Endothelial cell of umbilical vein (primary cell): ENCODE measurements around the gene SUMF1. TPM values are rescaled to one million over a fixed set of nuclear protein-coding genes. Genes with fewer than 3 reads are reported as not detected.

ENCODE experiments used
- BruUV-seq: library from RNA; stranded (reverse); fragments of 400-500 nt; replicated peaks from 2 replicates; lab custom pipeline; 2021; lab: Mats Ljungman, UMichigan
- CTCF ChIA-PET: fragments of 300-600, 350-600 bp; sonication (Branson Sonifier 250); formaldehyde crosslinking; loops from one replicate; lab custom pipeline; 2021; ENCODE audit warnings: antibody characterized with exemption, inconsistent platforms; lab: Charles Lee
- POLR2A ChIA-PET: fragments of 300-600, 350-600 bp; sonication (Branson Sonifier 250); formaldehyde crosslinking; loops from one replicate; lab custom pipeline; 2021; ENCODE audit warnings: antibody characterized with exemption, inconsistent platforms; lab: Charles Lee
- DNase-seq: peaks from one replicate; pipeline ENCODE4 v3.0.0-alpha.2; 2011; ENCODE audit warnings: low read depth, low spot score
- FAIRE-seq: peaks from 2 replicates; lab custom pipeline; 2011; peaks lifted over from hg19 to GRCh38; lab: Jason Lieb, UNC
- H2AFZ ChIP-seq: 2 replicates; pipeline ENCODE4 v1.6.0; 2012; ENCODE audit warnings: low read depth, low read length, control low read depth, inconsistent platforms
- H3K27ac ChIP-seq: 2 replicates; pipeline ENCODE4 v1.5.1; 2011; ENCODE audit warnings: low read depth, mild to moderate bottlenecking, control low read depth, low read length, moderate library complexity; ENCODE audit not compliant: insufficient read depth
- H3K27me3 ChIP-seq, 2 experiments: 2 replicates each; pipeline versions ENCODE4 v1.6.0 to v1.6.1; 2011; ENCODE audit warnings: low read length in 2 of 2, mixed read lengths in 1 of 2; ENCODE audit not compliant: control insufficient read depth in 2 of 2, insufficient read depth in 2 of 2
- H3K36me3 ChIP-seq, 2 experiments: 2 replicates in 1 of 2; 3 replicates in 1 of 2; pipeline ENCODE4 v1.5.1; 2011; ENCODE audit warnings: low read length in 2 of 2, mild to moderate bottlenecking in 1 of 2, moderate library complexity in 1 of 2; ENCODE audit not compliant: control insufficient read depth in 2 of 2, insufficient read depth in 2 of 2; ENCODE audit errors: extremely low read depth in 1 of 2
- H3K4me1 ChIP-seq: 3 replicates; pipeline ENCODE4 v1.5.1; 2011; ENCODE audit warnings: mild to moderate bottlenecking, low read length; ENCODE audit not compliant: control insufficient read depth, insufficient read depth; ENCODE audit errors: extremely low read depth
- H3K4me2 ChIP-seq: 2 replicates; pipeline ENCODE4 v1.6.1; 2011; ENCODE audit warnings: low read length, control low read depth, mixed read lengths; ENCODE audit not compliant: insufficient read depth
- H3K4me3 ChIP-seq, 3 experiments: fragments of 200-600 bp in 1 of 3; sonication (generic), shearing (Covaris generic) in 1 of 3; replicated peaks in 1 of 3; 2 replicates each; pipeline ENCODE4 v1.5.1; 2011 to 2016; ENCODE audit warnings: control low read depth in 3 of 3, low read length in 3 of 3, mild to moderate bottlenecking in 2 of 3, inconsistent platforms in 1 of 3, low read depth in 1 of 3, moderate library complexity in 1 of 3; ENCODE audit not compliant: insufficient read depth in 1 of 3
- H3K79me2 ChIP-seq: 2 replicates; pipeline ENCODE4 v1.6.0; 2012; ENCODE audit warnings: low read length, inconsistent platforms; ENCODE audit not compliant: control insufficient read depth, insufficient read depth
- H3K9ac ChIP-seq: replicated peaks from 2 replicates; pipeline ENCODE3; 2011; ENCODE audit warnings: low read length, control low read depth; ENCODE audit not compliant: insufficient read depth; ENCODE audit errors: extremely low read depth
- H3K9me1 ChIP-seq: replicated peaks from 3 replicates; pipeline ENCODE4 v1.6.0; 2011; ENCODE audit warnings: mild to moderate bottlenecking, low read length; ENCODE audit not compliant: control insufficient read depth, insufficient read depth; ENCODE audit errors: extremely low read depth
- H3K9me3 ChIP-seq: replicated peaks from 2 replicates; pipeline ENCODE4 v1.5.1; 2012; ENCODE audit warnings: low read length, inconsistent platforms; ENCODE audit not compliant: control insufficient read depth, insufficient read depth
- H4K20me1 ChIP-seq: replicated peaks from 2 replicates; pipeline ENCODE3; 2011; ENCODE audit warnings: mild to moderate bottlenecking, low read length; ENCODE audit not compliant: control insufficient read depth, insufficient read depth; ENCODE audit errors: extremely low read depth
- EZH2 ChIP-seq: IDR thresholded peaks from 2 replicates; pipeline ENCODE4 v1.6.1; 2012; ENCODE audit warnings: borderline replicate concordance, low read depth, mild to moderate bottlenecking, moderate library complexity, low read length, inconsistent platforms; ENCODE audit not compliant: severe bottlenecking
- FOS ChIP-seq: IDR thresholded peaks from 2 replicates; pipeline ENCODE4 v1.6.1; 2011; ENCODE audit warnings: mild to moderate bottlenecking, low read length, moderate library complexity, borderline replicate concordance; ENCODE audit not compliant: insufficient read depth
- GATA2 ChIP-seq: IDR thresholded peaks from 2 replicates; pipeline ENCODE4 v1.7.0; 2011; ENCODE audit warnings: low read depth, mild to moderate bottlenecking, moderate library complexity, mixed read lengths, low read length; ENCODE audit not compliant: insufficient read length, insufficient read depth
- JUN ChIP-seq: IDR thresholded peaks from 2 replicates; pipeline ENCODE4 v1.6.1; 2011; ENCODE audit warnings: borderline replicate concordance, low read depth; ENCODE audit not compliant: insufficient read length, insufficient read depth
- MYC ChIP-seq: IDR thresholded peaks from one replicate; pipeline ENCODE4 v1.6.1; 2011; ENCODE audit warnings: mild to moderate bottlenecking, low read depth, low read length
- POLR2A ChIP-seq: IDR thresholded peaks from 2 replicates; pipeline ENCODE4 v1.6.1; 2012; ENCODE audit warnings: low read depth, mild to moderate bottlenecking, control low read depth, low read length
- POLR2AphosphoS5 ChIP-seq: IDR thresholded peaks from 2 replicates; pipeline ENCODE4 v1.6.1; 2012; ENCODE audit warnings: low read depth, mild to moderate bottlenecking, control low read depth, low read length, moderate library complexity; ENCODE audit not compliant: insufficient read depth
- dilution Hi-C: fragments of 300-500 bp; cut with MboI; formaldehyde crosslinking; loops from one replicate; pipeline ENCODE4 v1.15.0; 2019; ENCODE audit warnings: low sequenced_read_pairs; ENCODE audit not compliant: extremely low pct_ligation_motif_present
- intact Hi-C: fragments of 100-400 bp; cut with micrococcal nuclease; formaldehyde crosslinking; loops from one replicate; pipeline ENCODE4 v1.10.0; 2022
- polyA plus RNA-seq, 4 experiments: library from polyadenylated mRNA; depleted of rRNA in 3 of 4; stranded (reverse) in 3 of 4; unstranded in 1 of 4; fragments of >200 nt; gene quantifications; 2 replicates each; pipeline versions ENCODE4 v1.2.1 to v1.2.3, GENCODE V29; 2011 to 2012; ENCODE audit warnings: missing spikeins in 1 of 4
- total RNA-seq: library from RNA; stranded (reverse); gene quantifications from 2 replicates; pipeline ENCODE4 v1.2.3, GENCODE V29; 2021
- TF ChIP-seq, protein P1 (sequence below), 2 donors: IDR thresholded peaks; 1 replicate in 1 of 2; 2 replicates in 1 of 2; pipeline ENCODE4 v1.5.1; 2011; ENCODE audit warnings: low read length in 2 of 2, mild to moderate bottlenecking in 2 of 2, moderate library complexity in 2 of 2, control low read depth in 1 of 2, inconsistent platforms in 1 of 2, low read depth in 1 of 2; ENCODE audit not compliant: insufficient read depth in 1 of 2; ENCODE audit errors: extremely low read depth in 1 of 2
- TF ChIP-seq, protein P2 (sequence below): IDR thresholded peaks from 2 replicates; pipeline ENCODE4 v1.6.1; 2011; ENCODE audit not compliant: insufficient read depth, insufficient read length

The SUMF1 gene
- total and polyA plus RNA-seq, 2 donors (not counting 3 experiments of a cell fraction or from before 2014, with no cell fraction given): 31.5 to 46.8 TPM

DNA sequence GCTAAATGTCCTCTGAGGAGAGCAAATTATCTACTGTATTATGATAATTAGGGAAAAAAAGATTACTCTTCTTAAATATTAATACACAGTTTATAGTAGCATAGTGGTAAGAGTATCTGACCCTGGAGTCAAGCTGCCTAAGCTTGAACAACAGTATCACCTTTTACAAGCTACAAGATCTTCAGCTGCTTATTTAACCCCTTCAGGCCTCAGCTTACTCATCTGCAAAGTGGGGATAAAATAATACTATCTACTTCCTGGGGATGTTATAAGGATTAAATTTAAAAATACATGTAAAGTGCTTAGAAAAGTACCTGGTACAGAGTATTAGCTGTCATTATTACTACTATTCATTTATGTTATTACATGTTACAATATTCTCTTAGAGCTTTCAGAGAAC, 42.0 kb downstream of the SUMF1 start:
- Histone ChIP-seq H3K79me2 (no peaks in the 10 kb centered on the region), H3K4me3 (no peak overlapping the region), H3K9me3 (no peaks in the 10 kb centered on the region), H4K20me1 (no peaks in the 10 kb centered on the region), H2AFZ (no peak overlapping the region), H3K27me3 (no peaks in the 10 kb centered on the region), H3K9ac (no peak overlapping the region), H3K27ac (no peak overlapping the region), H3K4me2 (no peak overlapping the region), H3K9me1 (no peaks in the 10 kb centered on the region), H3K36me3 (no peaks in the 10 kb centered on the region), H3K4me1 (no peaks in the 10 kb centered on the region)
- FAIRE-seq: no peak
- intact Hi-C loops (no loop called here), dilution Hi-C loops (no loop called here)
- ChIA-PET POLR2A (no interaction called here), CTCF (interaction anchor here (0.9 kb wide), 1 partner anchor 11 kb away, joined by 3 read pairs; no protein-coding TSS in a partner anchor)
- no peak for TF ChIP-seq GATA2
- TF ChIP-seq MYC: no peak
- TF ChIP-seq, protein P1, sequence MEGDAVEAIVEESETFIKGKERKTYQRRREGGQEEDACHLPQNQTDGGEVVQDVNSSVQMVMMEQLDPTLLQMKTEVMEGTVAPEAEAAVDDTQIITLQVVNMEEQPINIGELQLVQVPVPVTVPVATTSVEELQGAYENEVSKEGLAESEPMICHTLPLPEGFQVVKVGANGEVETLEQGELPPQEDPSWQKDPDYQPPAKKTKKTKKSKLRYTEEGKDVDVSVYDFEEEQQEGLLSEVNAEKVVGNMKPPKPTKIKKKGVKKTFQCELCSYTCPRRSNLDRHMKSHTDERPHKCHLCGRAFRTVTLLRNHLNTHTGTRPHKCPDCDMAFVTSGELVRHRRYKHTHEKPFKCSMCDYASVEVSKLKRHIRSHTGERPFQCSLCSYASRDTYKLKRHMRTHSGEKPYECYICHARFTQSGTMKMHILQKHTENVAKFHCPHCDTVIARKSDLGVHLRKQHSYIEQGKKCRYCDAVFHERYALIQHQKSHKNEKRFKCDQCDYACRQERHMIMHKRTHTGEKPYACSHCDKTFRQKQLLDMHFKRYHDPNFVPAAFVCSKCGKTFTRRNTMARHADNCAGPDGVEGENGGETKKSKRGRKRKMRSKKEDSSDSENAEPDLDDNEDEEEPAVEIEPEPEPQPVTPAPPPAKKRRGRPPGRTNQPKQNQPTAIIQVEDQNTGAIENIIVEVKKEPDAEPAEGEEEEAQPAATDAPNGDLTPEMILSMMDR (IDR thresholded peaks at IDR 0.05; ENCODE audit: extremely low read depth in 1 of 2, insufficient read depth in 1 of 2, low read depth in 1 of 2, low read length in 2 of 2): no peak
- TF ChIP-seq POLR2A: no peak
- no peak for TF ChIP-seq POLR2AphosphoS5
- no peak for TF ChIP-seq JUN
- TF ChIP-seq, protein P2, sequence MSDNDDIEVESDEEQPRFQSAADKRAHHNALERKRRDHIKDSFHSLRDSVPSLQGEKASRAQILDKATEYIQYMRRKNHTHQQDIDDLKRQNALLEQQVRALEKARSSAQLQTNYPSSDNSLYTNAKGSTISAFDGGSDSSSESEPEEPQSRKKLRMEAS: no peak
- TF ChIP-seq EZH2: no peak
- TF ChIP-seq FOS: no peak
- DNase-seq: no peak
- BruUV-seq: no TSS peak
